ENCODE data around the gene TIAM2. TPM values are rescaled to one million over a fixed set of nuclear protein-coding genes. Genes with fewer than 3 reads are reported as not detected.

TIAM2 gene
- total and polyA plus RNA-seq, 10 of the 15 experiments (the other 5 are each of a cell fraction or from before 2014, with no cell fraction given), result 1.1 to 10.5 (median 2.3) TPM

GRCh38 chr6:155292711-155293110 lies 297.6 kb downstream of the TIAM2 start:
- TF ChIP-seq POLR2AphosphoS2 (IDR thresholded peaks at IDR 0.05; ENCODE audit: low read depth, low read length) (no peak), TARDBP (IDR thresholded peaks at IDR 0.05; ENCODE audit: borderline replicate concordance) (no peak), CBX5 (IDR thresholded peaks at IDR 0.05; ENCODE audit: low read depth) (no peak), ZNF207 (IDR thresholded peaks at IDR 0.05; ENCODE audit: borderline replicate concordance) (no peak), FOXM1 (IDR thresholded peaks at IDR 0.05; ENCODE audit: low read depth, low read length) (no peak), BHLHE40 (IDR thresholded peaks at IDR 0.05; ENCODE audit: borderline replicate concordance in 1 of 2, low read depth in 2 of 2, low read length in 1 of 2) (no peak), DPF2 (IDR thresholded peaks at IDR 0.05) (no peak), NKRF (conservative IDR thresholded peaks at IDR 0.05) (no peak), CEBPB (IDR thresholded peaks at IDR 0.05; ENCODE audit: borderline replicate concordance in 1 of 2, low read depth in 2 of 2, low read length in 2 of 2) (no peak), NR2C2 (IDR thresholded peaks at IDR 0.05; ENCODE audit: borderline replicate concordance, control insufficient read depth, insufficient read length, low read depth) (no peak), IKZF2 (IDR thresholded peaks at IDR 0.05) (no peak), ZNF217 (IDR thresholded peaks at IDR 0.05) (no peak), MLLT1 (IDR thresholded peaks at IDR 0.05) (no peak)
- TF ChIP-seq, protein P1, sequence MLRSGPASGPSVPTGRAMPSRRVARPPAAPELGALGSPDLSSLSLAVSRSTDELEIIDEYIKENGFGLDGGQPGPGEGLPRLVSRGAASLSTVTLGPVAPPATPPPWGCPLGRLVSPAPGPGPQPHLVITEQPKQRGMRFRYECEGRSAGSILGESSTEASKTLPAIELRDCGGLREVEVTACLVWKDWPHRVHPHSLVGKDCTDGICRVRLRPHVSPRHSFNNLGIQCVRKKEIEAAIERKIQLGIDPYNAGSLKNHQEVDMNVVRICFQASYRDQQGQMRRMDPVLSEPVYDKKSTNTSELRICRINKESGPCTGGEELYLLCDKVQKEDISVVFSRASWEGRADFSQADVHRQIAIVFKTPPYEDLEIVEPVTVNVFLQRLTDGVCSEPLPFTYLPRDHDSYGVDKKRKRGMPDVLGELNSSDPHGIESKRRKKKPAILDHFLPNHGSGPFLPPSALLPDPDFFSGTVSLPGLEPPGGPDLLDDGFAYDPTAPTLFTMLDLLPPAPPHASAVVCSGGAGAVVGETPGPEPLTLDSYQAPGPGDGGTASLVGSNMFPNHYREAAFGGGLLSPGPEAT (IDR thresholded peaks at IDR 0.05; ENCODE audit: low read depth), result no peak
- peaks cover 7 to 24% of the 10 kb centered on the region in 2 experiments for H3K36me3 ChIP-seq (ENCODE audit: control insufficient read depth in 2 of 2, insufficient read depth in 2 of 2, low read length in 1 of 2)
- intact Hi-C loops (cut with micrococcal nuclease; ENCODE audit: unreplicated experiment), result no loop called here
- no peak overlapping the region for H2AFZ ChIP-seq (ENCODE audit: control insufficient read depth, low read depth, low read length)
- no peak overlapping the region for H3K4me2 ChIP-seq (ENCODE audit: control insufficient read depth, insufficient read depth)
- BruUV-seq (replicated peaks), result no TSS peak
- H3K9ac ChIP-seq (ENCODE audit: control insufficient read depth, insufficient read depth, low read length), result no peak overlapping the region
- WGBS (ENCODE audit: insufficient coverage, insufficient replicate concordance, low lambda C conversion rate, missing lambda C conversion rate), result 65% methylated on average over 5 of the region's 5 CpGs
- POLR2A ChIA-PET, result no interaction called here
- H3K9me3 ChIP-seq (replicated peaks; ENCODE audit: control insufficient read depth, insufficient read depth, low read length), result no peaks in the 10 kb centered on the region
- no peak overlapping the region for H3K4me3 ChIP-seq
- RAD21 ChIA-PET (ENCODE audit: unreplicated experiment), result no interaction called here
- H3K4me1 ChIP-seq (ENCODE audit: control insufficient read depth, insufficient read depth, low read length), result no peaks in the 10 kb centered on the region
- CTCF ChIA-PET, result interaction anchor here (0.6 to 1.5 kb wide), 2 partner anchors 11 to 15 kb away, joined by 4 read pairs; no protein-coding TSS in a partner anchor
- FAIRE-seq (no peak), DNase-seq (ENCODE audit: low read depth, low spot score) (no peak), ATAC-seq (no peak)
- no peak overlapping the region for H3K27ac ChIP-seq (ENCODE audit: control insufficient read depth, insufficient read depth)
- H3K27me3 ChIP-seq (replicated peaks in 1 of 2; ENCODE audit: control insufficient read depth in 2 of 2, insufficient read depth in 2 of 2, low read length in 1 of 2), result no peaks in the 10 kb centered on the region
- no peaks in the 10 kb centered on the region for H4K20me1 ChIP-seq (ENCODE audit: control insufficient read depth, insufficient read depth)
- in situ Hi-C loops (cut with MboI), result no loop called here
- SMC1A ChIA-PET (ENCODE audit: uncharacterized antibody, unreplicated experiment), result interaction anchor here (1.1 kb wide), 1 partner anchor 15 kb away, joined by 3 read pairs; no protein-coding TSS in a partner anchor
- H3K79me2 ChIP-seq (ENCODE audit: control insufficient read depth, insufficient read depth, low read length), result no peaks in the 10 kb centered on the region

Measured in GM12878 (cell line).